Skeletal muscle satellite cell (primary cell): Measurements from ENCODE around the gene RAD23B.

Source experiments
- H3K27me3 ChIP-seq: 2 replicates; pipeline ENCODE4 v1.7.0; 2013; ENCODE audit warnings: low read length; ENCODE audit not compliant: control insufficient read depth, insufficient read depth
- H3K36me3 ChIP-seq: 2 replicates; pipeline ENCODE4 v1.7.0; 2013; ENCODE audit warnings: mild to moderate bottlenecking, control low read depth, low read length; ENCODE audit not compliant: insufficient read depth
- H3K4me1 ChIP-seq: 2 replicates; pipeline ENCODE4 v1.7.0; 2013; ENCODE audit warnings: low read length; ENCODE audit not compliant: control insufficient read depth, insufficient read depth
- H3K4me2 ChIP-seq: 2 replicates; pipeline ENCODE4 v1.7.0; 2013; ENCODE audit warnings: mild to moderate bottlenecking, low read length
- H3K4me3 ChIP-seq: 2 replicates; pipeline ENCODE4 v1.7.0; 2013; ENCODE audit warnings: low read length
- H3K9ac ChIP-seq: 2 replicates; pipeline ENCODE4 v1.7.0; 2013; ENCODE audit warnings: mild to moderate bottlenecking, low read depth, low read length, moderate library complexity
- H3K9me3 ChIP-seq: replicated peaks from 2 replicates; pipeline ENCODE4 v1.7.0; 2013; ENCODE audit warnings: mild to moderate bottlenecking, control low read depth, low read length

The RAD23B gene

GRCh38 chr9:107299437-107299836 is 16.4 kb downstream of the RAD23B start:
- no peak overlapping the region for H3K4me2 ChIP-seq
- no peak overlapping the region for H3K4me3 ChIP-seq
- H3K9me3 ChIP-seq = no peaks in the 10 kb centered on the region
- H3K9ac ChIP-seq = no peak overlapping the region
- no peaks in the 10 kb centered on the region for H3K27me3 ChIP-seq
- peaks cover 29% of the 10 kb centered on the region for H3K4me1 ChIP-seq
- H3K36me3 ChIP-seq = peaks cover 32% of the 10 kb centered on the region

- Histone ChIP-seq H3K9me3 (no peaks in the 10 kb centered on the region), H3K27me3 (no peaks in the 10 kb centered on the region), H3K4me3 (no peak overlapping the region), H3K36me3 (peaks cover 76% of the 10 kb centered on the region), H3K4me1 (peaks cover 4% of the 10 kb centered on the region), H3K9ac (no peak overlapping the region), H3K4me2 (no peak overlapping the region)
Measured at GRCh38 chr9:107306308-107306707, 23.2 kb downstream of the RAD23B start.

- Histone ChIP-seq H3K4me2 (no peak overlapping the region), H3K9me3 (no peaks in the 10 kb centered on the region), H3K4me3 (no peak overlapping the region), H3K4me1 (no peaks in the 10 kb centered on the region), H3K36me3 (peaks cover 74% of the 10 kb centered on the region), H3K27me3 (no peaks in the 10 kb centered on the region), H3K9ac (no peak overlapping the region)
Measured at GRCh38 chr9:107307331-107307730, 24.3 kb downstream of the RAD23B start.

GRCh38 chr9:107308461-107308860 is 25.4 kb downstream of the RAD23B start:
- H3K27me3 ChIP-seq = no peaks in the 10 kb centered on the region
- H3K4me2 ChIP-seq = no peak overlapping the region
- H3K4me1 ChIP-seq = no peaks in the 10 kb centered on the region
- no peak overlapping the region for H3K9ac ChIP-seq
- no peaks in the 10 kb centered on the region for H3K9me3 ChIP-seq
- H3K36me3 ChIP-seq = peaks cover 70% of the 10 kb centered on the region
- no peak overlapping the region for H3K4me3 ChIP-seq

GRCh38 chr9:107309271-107309670 is 26.2 kb downstream of the RAD23B start:
- Histone ChIP-seq H3K27me3 (no peaks in the 10 kb centered on the region), H3K4me1 (no peaks in the 10 kb centered on the region), H3K4me2 (no peak overlapping the region), H3K4me3 (no peak overlapping the region), H3K9me3 (no peaks in the 10 kb centered on the region), H3K9ac (no peak overlapping the region), H3K36me3 (peaks cover 66% of the 10 kb centered on the region)

- H3K4me3 ChIP-seq = no peak overlapping the region
- H3K27me3 ChIP-seq = no peaks in the 10 kb centered on the region
- H3K9me3 ChIP-seq = no peaks in the 10 kb centered on the region
- H3K4me1 ChIP-seq = peaks cover 5% of the 10 kb centered on the region
- no peak overlapping the region for H3K9ac ChIP-seq
- H3K4me2 ChIP-seq = no peak overlapping the region
- H3K36me3 ChIP-seq = peaks cover 56% of the 10 kb centered on the region
Measured at GRCh38 chr9:107312376-107313050, 29.4 kb downstream of the RAD23B start.

- no peak overlapping the region for H3K9ac ChIP-seq
- peaks cover 5% of the 10 kb centered on the region for H3K4me1 ChIP-seq
- H3K36me3 ChIP-seq = peaks cover 50% of the 10 kb centered on the region
Measured at GRCh38 chr9:107313555-107314096, 30.5 kb downstream of the RAD23B start.

GRCh38 chr9:107314763-107315162 is 31.7 kb downstream of the RAD23B start:
- Histone ChIP-seq H3K4me2 (no peak overlapping the region), H3K4me1 (peaks cover 5% of the 10 kb centered on the region), H3K4me3 (no peak overlapping the region), H3K36me3 (peaks cover 50% of the 10 kb centered on the region), H3K9ac (no peak overlapping the region), H3K27me3 (no peaks in the 10 kb centered on the region), H3K9me3 (no peaks in the 10 kb centered on the region)

More at GRCh38 chr9:107313555-107314096, 30.5 kb downstream of the RAD23B start:
- H3K4me3 ChIP-seq = no peak overlapping the region
- no peaks in the 10 kb centered on the region for H3K27me3 ChIP-seq
- no peak overlapping the region for H3K4me2 ChIP-seq
- no peaks in the 10 kb centered on the region for H3K9me3 ChIP-seq

- Histone ChIP-seq H3K4me1 (peaks cover 5% of the 10 kb centered on the region), H3K9me3 (no peaks in the 10 kb centered on the region), H3K36me3 (peaks cover 56% of the 10 kb centered on the region), H3K27me3 (no peaks in the 10 kb centered on the region), H3K4me3 (no peak overlapping the region), H3K9ac (no peak overlapping the region), H3K4me2 (no peak overlapping the region)
Measured at GRCh38 chr9:107316795-107317661, 33.9 kb downstream of the RAD23B start.

- peaks cover 6% of the 10 kb centered on the region for H3K9me3 ChIP-seq
- no peaks in the 10 kb centered on the region for H3K4me1 ChIP-seq
- H3K27me3 ChIP-seq = no peaks in the 10 kb centered on the region
- no peak overlapping the region for H3K4me2 ChIP-seq
- peaks cover 70% of the 10 kb centered on the region for H3K36me3 ChIP-seq
- H3K9ac ChIP-seq = no peak overlapping the region
- no peak overlapping the region for H3K4me3 ChIP-seq
Measured at GRCh38 chr9:107322643-107323042, 39.6 kb downstream of the RAD23B start.

- Histone ChIP-seq H3K27me3 (no peaks in the 10 kb centered on the region), H3K4me3 (no peak overlapping the region), H3K4me2 (no peak overlapping the region), H3K9ac (no peak overlapping the region), H3K9me3 (peaks cover 6% of the 10 kb centered on the region), H3K36me3 (peaks cover 71% of the 10 kb centered on the region), H3K4me1 (no peaks in the 10 kb centered on the region)
Measured at GRCh38 chr9:107323836-107324585, 40.9 kb downstream of the RAD23B start.
